ENCODE results near the gene RAB1A. TPM values are rescaled to one million over a fixed set of nuclear protein-coding genes. Genes with fewer than 3 reads are reported as not detected.
A peak's percentile ranks its signal among the peaks of the same experiment; 100 is the strongest.
"Not testable (repeated sequence)": the region's sequence is repeated elsewhere in the genome, so short reads cannot be mapped to it uniquely, and the experiment has no call there.

The RAB1A gene
- total RNA-seq, 1 experiment from 2014 or later = 207 TPM

- H3K27me3 ChIP-seq (replicated peaks; ENCODE audit: control insufficient read depth, insufficient read depth, low read length) = no peaks in the 10 kb centered on the region
- DNase-seq = no peak
- Mint-ChIP-seq H3K27ac (ENCODE audit: unreplicated experiment) (peak overlapping the region; percentile 97), H3K4me3 (ENCODE audit: unreplicated experiment) (peak overlapping the region; percentile 93), H3K4me1 (ENCODE audit: low read depth, unreplicated experiment) (peaks cover 11% of the 10 kb centered on the region), H3K9me3 (ENCODE audit: unreplicated experiment) (no peaks in the 10 kb centered on the region), H3K27me3 (ENCODE audit: insufficient read depth, unreplicated experiment) (no peaks in the 10 kb centered on the region), H3K36me3 (ENCODE audit: insufficient read depth, unreplicated experiment) (peaks cover 16% of the 10 kb centered on the region)
- no peaks in the 10 kb centered on the region for H3K36me3 ChIP-seq (ENCODE audit: control insufficient read depth, insufficient read depth, low read length)
- BruUV-seq (replicated peaks) = no TSS peak
- peaks cover 41% of the 10 kb centered on the region for H3K4me1 ChIP-seq
- POLR2A ChIA-PET = interaction anchor here (0.5 to 2.0 kb wide), 13 partner anchors 9 to 380 kb away, joined by 3 to 83 read pairs (median 6); partner anchors contain the start of genes ACTR2 and CEP68
- H3K4me3 ChIP-seq (ENCODE audit: low read depth, low read length) = peak overlapping the region; percentile 46
- no peaks in the 10 kb centered on the region for H3K9me3 ChIP-seq
- intact Hi-C loops (cut with micrococcal nuclease; ENCODE audit: unreplicated experiment) = loop anchor here (1.0 to 2.0 kb wide), 4 partner anchors 40 to 96 kb away; partner anchors contain the start of genes ACTR2 and CEP68
- TF ChIP-seq CTCF (IDR thresholded peaks at IDR 0.05; ENCODE audit: insufficient read depth in 1 of 2, low read depth in 1 of 2, low read length in 1 of 2, severe bottlenecking in 1 of 2, unreplicated experiment in 1 of 2) = no peak
- CTCF ChIA-PET = interaction anchor here (1.0 to 2.4 kb wide), 9 partner anchors 29 to 266 kb away, joined by 3 to 22 read pairs (median 5); partner anchors contain the start of genes ACTR2 and CEP68
These were observed 814 bp upstream of the RAB1A start for GRCh38 chr2:65130664-65131175.

- Histone ChIP-seq H3K4me3 (ENCODE audit: low read depth, low read length) (peak overlapping the region; percentile 69), H3K9me3 (no peaks in the 10 kb centered on the region), H3K4me1 (peaks cover 49% of the 10 kb centered on the region), H3K27me3 (replicated peaks; ENCODE audit: control insufficient read depth, insufficient read depth, low read length) (no peaks in the 10 kb centered on the region), H3K36me3 (ENCODE audit: control insufficient read depth, insufficient read depth, low read length) (no peaks in the 10 kb centered on the region)
- H3K9me3 Mint-ChIP-seq (ENCODE audit: unreplicated experiment) = no peaks in the 10 kb centered on the region
- peaks cover 18% of the 10 kb centered on the region for H3K4me1 Mint-ChIP-seq (ENCODE audit: low read depth, unreplicated experiment)
- H3K36me3 Mint-ChIP-seq (ENCODE audit: insufficient read depth, unreplicated experiment) = peaks cover 22% of the 10 kb centered on the region
- ChIA-PET POLR2A (interaction anchor here (0.6 to 2.0 kb wide), 17 partner anchors 10 to 475 kb away, joined by 3 to 83 read pairs (median 6); partner anchors contain the start of genes ACTR2 and CEP68), CTCF (interaction anchor here (0.6 to 2.4 kb wide), 13 partner anchors 28 to 267 kb away, joined by 3 to 22 read pairs (median 5); partner anchors contain the start of genes ACTR2 and CEP68)
- TF ChIP-seq CTCF (IDR thresholded peaks at IDR 0.05; ENCODE audit: insufficient read depth in 1 of 2, low read depth in 1 of 2, low read length in 1 of 2, severe bottlenecking in 1 of 2, unreplicated experiment in 1 of 2) = no peak
- peak overlapping the region; percentile 97 for H3K27ac Mint-ChIP-seq (ENCODE audit: unreplicated experiment)
- H3K4me3 Mint-ChIP-seq (ENCODE audit: unreplicated experiment) = peak overlapping the region; percentile 93
- intact Hi-C loops (cut with micrococcal nuclease; ENCODE audit: unreplicated experiment) = no loop called here
- no TSS peak for BruUV-seq (replicated peaks)
- H3K27me3 Mint-ChIP-seq (ENCODE audit: insufficient read depth, unreplicated experiment) = no peaks in the 10 kb centered on the region
- DNase-seq = peak; percentile 65 to 72
These were observed 550 bp downstream of the RAB1A start for GRCh38 chr2:65129286-65129825.

- Mint-ChIP-seq H3K4me3 (ENCODE audit: unreplicated experiment) (peak overlapping the region; percentile 93), H3K4me1 (ENCODE audit: low read depth, unreplicated experiment) (peaks cover 18% of the 10 kb centered on the region), H3K9me3 (ENCODE audit: unreplicated experiment) (no peaks in the 10 kb centered on the region), H3K27ac (ENCODE audit: unreplicated experiment) (peak overlapping the region; percentile 97), H3K36me3 (ENCODE audit: insufficient read depth, unreplicated experiment) (peaks cover 24% of the 10 kb centered on the region), H3K27me3 (ENCODE audit: insufficient read depth, unreplicated experiment) (no peaks in the 10 kb centered on the region)
- DNase-seq = no peak
- no TSS peak for BruUV-seq (replicated peaks)
- Histone ChIP-seq H3K4me1 (peaks cover 47% of the 10 kb centered on the region), H3K4me3 (ENCODE audit: low read depth, low read length) (peak overlapping the region; percentile 69), H3K9me3 (no peaks in the 10 kb centered on the region), H3K36me3 (ENCODE audit: control insufficient read depth, insufficient read depth, low read length) (no peaks in the 10 kb centered on the region), H3K27me3 (replicated peaks; ENCODE audit: control insufficient read depth, insufficient read depth, low read length) (no peaks in the 10 kb centered on the region)
- CTCF ChIA-PET = interaction anchor here (0.6 to 1.5 kb wide), 2 partner anchors 8 to 31 kb away, joined by 3 read pairs; no protein-coding TSS in a partner anchor
- no peak for TF ChIP-seq CTCF (IDR thresholded peaks at IDR 0.05; ENCODE audit: insufficient read depth in 1 of 2, low read depth in 1 of 2, low read length in 1 of 2, severe bottlenecking in 1 of 2, unreplicated experiment in 1 of 2)
- intact Hi-C loops (cut with micrococcal nuclease; ENCODE audit: unreplicated experiment) = no loop called here
- POLR2A ChIA-PET = interaction anchor here (0.6 to 2.0 kb wide), 4 partner anchors 9 to 149 kb away, joined by 10 to 16 read pairs (median 12); partner anchors contain the start of genes ACTR2 and CEP68
These were observed 1.4 kb downstream of the RAB1A start for GRCh38 chr2:65128297-65129190.

GRCh38 chr2:65125457-65125856 lies 4.4 kb downstream of the RAB1A start:
- peaks cover 32% of the 10 kb centered on the region for H3K4me1 ChIP-seq
- H3K27me3 ChIP-seq (replicated peaks; ENCODE audit: control insufficient read depth, insufficient read depth, low read length); DNase-seq; H3K27ac Mint-ChIP-seq (ENCODE audit: unreplicated experiment); H3K9me3 ChIP-seq; POLR2A ChIA-PET; H3K4me3 Mint-ChIP-seq (ENCODE audit: unreplicated experiment); H3K27me3 Mint-ChIP-seq (ENCODE audit: insufficient read depth, unreplicated experiment); H3K4me3 ChIP-seq (ENCODE audit: low read depth, low read length); H3K9me3 Mint-ChIP-seq (ENCODE audit: unreplicated experiment); intact Hi-C loops (cut with micrococcal nuclease; ENCODE audit: unreplicated experiment); BruUV-seq (replicated peaks); H3K36me3 ChIP-seq (ENCODE audit: control insufficient read depth, insufficient read depth, low read length): not testable (repeated sequence)
- H3K4me1 Mint-ChIP-seq (ENCODE audit: low read depth, unreplicated experiment) = peaks cover 18% of the 10 kb centered on the region
- H3K36me3 Mint-ChIP-seq (ENCODE audit: insufficient read depth, unreplicated experiment) = peaks cover 18% of the 10 kb centered on the region
- CTCF ChIA-PET = interaction anchor here (1.2 kb wide), 1 partner anchor 61 kb away, joined by 3 read pairs; no protein-coding TSS in a partner anchor

Measured in Caco-2 (cell line).